ENCODE measurements around the gene SETD2. TPM values are rescaled to one million over a fixed set of nuclear protein-coding genes. Genes with fewer than 3 reads are reported as not detected.

SETD2 gene
- total and polyA plus RNA-seq, 2 donors (not counting 1 experiment from before 2014, with no cell fraction given): 22.5 to 35.3 TPM

GRCh38 chr3:47128137-47128536 lies 35.8 kb downstream of the SETD2 start:
- TF ChIP-seq EZH2 (IDR thresholded peaks at IDR 0.05; ENCODE audit: low read length, missing control alignments) (no peak), CTCF (conservative IDR thresholded peaks at IDR 0.05 in 1 of 2, IDR thresholded peaks at IDR 0.05 in 1 of 2; ENCODE audit: low read depth in 1 of 2, low read length in 2 of 2) (no peak)
- peak in 1 of 2 donors; percentile 40 for DNase-seq (ENCODE audit: low read depth in 2 of 2)
- no peak overlapping the region for H3K27ac ChIP-seq (ENCODE audit: insufficient read depth, low read length)
- H3K27me3 ChIP-seq (ENCODE audit: control insufficient read depth, insufficient read depth, low read length): no peaks in the 10 kb centered on the region
- H3K79me2 ChIP-seq (ENCODE audit: control insufficient read depth, insufficient read depth, low read length): peaks cover 46% of the 10 kb centered on the region
- no peak overlapping the region for H3K9ac ChIP-seq (ENCODE audit: insufficient read depth, low read length)
- no peaks in the 10 kb centered on the region for H3K36me3 ChIP-seq (ENCODE audit: control insufficient read depth, insufficient read depth, low read length)
- H3K4me1 ChIP-seq (ENCODE audit: control insufficient read depth, extremely low read depth, insufficient read depth, low read length): no peaks in the 10 kb centered on the region
- no peaks in the 10 kb centered on the region for H4K20me1 ChIP-seq (ENCODE audit: control insufficient read depth, extremely low read depth, insufficient read depth, low read length)
- H3K4me3 ChIP-seq (replicated peaks in 1 of 4; ENCODE audit: control extremely low read depth in 1 of 4, insufficient read depth in 1 of 4, low read depth in 3 of 4, low read length in 4 of 4): no peak overlapping the region
- no peak overlapping the region for H2AFZ ChIP-seq (ENCODE audit: low read length)
- no peak overlapping the region for H3K4me2 ChIP-seq (ENCODE audit: extremely low read depth, insufficient read depth, low read length)
- H3K9me3 ChIP-seq (ENCODE audit: control insufficient read depth, insufficient read depth, low read depth, low read length): no peaks in the 10 kb centered on the region

- Histone ChIP-seq H3K27ac (ENCODE audit: insufficient read depth, low read length) (no peak overlapping the region), H3K79me2 (ENCODE audit: control insufficient read depth, insufficient read depth, low read length) (peaks cover 24% of the 10 kb centered on the region), H3K27me3 (ENCODE audit: control insufficient read depth, insufficient read depth, low read length) (no peaks in the 10 kb centered on the region), H3K4me2 (ENCODE audit: extremely low read depth, insufficient read depth, low read length) (no peak overlapping the region), H3K4me3 (replicated peaks in 1 of 4; ENCODE audit: control extremely low read depth in 1 of 4, insufficient read depth in 1 of 4, low read depth in 3 of 4, low read length in 4 of 4) (no peak overlapping the region), H3K9ac (ENCODE audit: insufficient read depth, low read length) (no peak overlapping the region), H3K4me1 (ENCODE audit: control insufficient read depth, extremely low read depth, insufficient read depth, low read length) (no peaks in the 10 kb centered on the region), H3K9me3 (ENCODE audit: control insufficient read depth, insufficient read depth, low read depth, low read length) (no peaks in the 10 kb centered on the region), H4K20me1 (ENCODE audit: control insufficient read depth, extremely low read depth, insufficient read depth, low read length) (no peaks in the 10 kb centered on the region), H2AFZ (ENCODE audit: low read length) (no peak overlapping the region), H3K36me3 (ENCODE audit: control insufficient read depth, insufficient read depth, low read length) (no peaks in the 10 kb centered on the region)
- no peak for TF ChIP-seq CTCF (conservative IDR thresholded peaks at IDR 0.05 in 1 of 2, IDR thresholded peaks at IDR 0.05 in 1 of 2; ENCODE audit: low read depth in 1 of 2, low read length in 2 of 2)
- no peak for TF ChIP-seq EZH2 (IDR thresholded peaks at IDR 0.05; ENCODE audit: low read length, missing control alignments)
- DNase-seq (ENCODE audit: low read depth in 2 of 2): no peak
Measured at GRCh38 chr3:47123857-47124256, 40.1 kb downstream of the SETD2 start.

GRCh38 chr3:47121409-47121808 lies 42.5 kb downstream of the SETD2 start:
- Histone ChIP-seq H3K4me2 (ENCODE audit: extremely low read depth, insufficient read depth, low read length) (no peak overlapping the region), H3K4me1 (ENCODE audit: control insufficient read depth, extremely low read depth, insufficient read depth, low read length) (no peaks in the 10 kb centered on the region), H3K27ac (ENCODE audit: insufficient read depth, low read length) (no peak overlapping the region), H3K79me2 (ENCODE audit: control insufficient read depth, insufficient read depth, low read length) (peaks cover 7% of the 10 kb centered on the region), H3K4me3 (replicated peaks in 1 of 4; ENCODE audit: control extremely low read depth in 1 of 4, insufficient read depth in 1 of 4, low read depth in 3 of 4, low read length in 4 of 4) (no peak overlapping the region), H2AFZ (ENCODE audit: low read length) (no peak overlapping the region), H3K27me3 (ENCODE audit: control insufficient read depth, insufficient read depth, low read length) (no peaks in the 10 kb centered on the region), H3K9me3 (ENCODE audit: control insufficient read depth, insufficient read depth, low read depth, low read length) (no peaks in the 10 kb centered on the region), H4K20me1 (ENCODE audit: control insufficient read depth, extremely low read depth, insufficient read depth, low read length) (no peaks in the 10 kb centered on the region), H3K36me3 (ENCODE audit: control insufficient read depth, insufficient read depth, low read length) (no peaks in the 10 kb centered on the region), H3K9ac (ENCODE audit: insufficient read depth, low read length) (no peak overlapping the region)
- TF ChIP-seq CTCF (conservative IDR thresholded peaks at IDR 0.05 in 1 of 2, IDR thresholded peaks at IDR 0.05 in 1 of 2; ENCODE audit: low read depth in 1 of 2, low read length in 2 of 2): no peak
- no peak for TF ChIP-seq EZH2 (IDR thresholded peaks at IDR 0.05; ENCODE audit: low read length, missing control alignments)
- no peak for DNase-seq (ENCODE audit: low read depth in 2 of 2)

Measured in fibroblast of lung (primary cell).